ENCODE measurements around the gene ZNF45. TPM values are rescaled to one million over a fixed set of nuclear protein-coding genes. Genes with fewer than 3 reads are reported as not detected.
"Not testable (repeated sequence)": the region's sequence is repeated elsewhere in the genome, so short reads cannot be mapped to it uniquely, and the experiment has no call there.

The ZNF45 gene
- 22.8 and 25.4 TPM in 2 replicates for total RNA-seq (2014; rRNA removed; shearing (Covaris generic))
- polyA plus RNA-seq (2015; cell fraction: cytosol; rRNA removed) = 15.3 and 15.8 TPM in 2 replicates
- polyA plus RNA-seq (2015; cell fraction: nucleus; rRNA removed) = 20.3 and 20.6 TPM in 2 replicates

GRCh38 chr19:43934985-43935708, at the start of gene ZNF45:
Gene ZNF45 (minus strand): TSS chr19:43935282. CDS start chr19:43922185, 13,097 bp downstream.
- DNase-seq (ENCODE audit: low read depth) = peak; percentile 88

- DNase-seq (ENCODE audit: low read depth) = no peak
Observed at GRCh38 chr19:43984687-43985000, 49.6 kb upstream of the ZNF45 start.

GRCh38 chr19:43983912-43984686, 49.0 kb upstream of the ZNF45 start, which contains the start of gene ZNF155:
Gene ZNF155 (plus strand): TSS chr19:43984188. CDS start chr19:43988544, 4,356 bp downstream.
- peak; percentile 96 for DNase-seq (ENCODE audit: low read depth)

- DNase-seq (ENCODE audit: low read depth) = no peak
Observed at GRCh38 chr19:43983544-43983911, 48.4 kb upstream of the ZNF45 start.

- no peak for DNase-seq (ENCODE audit: low read depth)
Observed at GRCh38 chr19:43976732-43977131, 41.6 kb upstream of the ZNF45 start.

- no peak for DNase-seq (ENCODE audit: low read depth)
Observed at GRCh38 chr19:43966079-43966694, 31.1 kb upstream of the ZNF45 start.

GRCh38 chr19:43960411-43960810, 25.3 kb upstream of the ZNF45 start:
- no peak for DNase-seq (ENCODE audit: low read depth)

GRCh38 chr19:43957891-43958290, 22.8 kb upstream of the ZNF45 start:
- DNase-seq (ENCODE audit: low read depth) = no peak

- no peak for DNase-seq (ENCODE audit: low read depth)
Observed at GRCh38 chr19:43956827-43957226, 21.7 kb upstream of the ZNF45 start.

GRCh38 chr19:43950834-43951645, 16.0 kb upstream of the ZNF45 start, which contains the start of gene ZNF221:
Gene ZNF221 (plus strand): TSS chr19:43951228. CDS start chr19:43962727, 11,499 bp downstream.
- DNase-seq (ENCODE audit: low read depth) = peak; percentile 98

- DNase-seq (ENCODE audit: low read depth) = not testable (repeated sequence)
Observed at GRCh38 chr19:43949803-43950202, 14.7 kb upstream of the ZNF45 start.

- not testable (repeated sequence) for DNase-seq (ENCODE audit: low read depth)
Observed at GRCh38 chr19:43947412-43947811, 12.3 kb upstream of the ZNF45 start.

GRCh38 chr19:43941209-43941608, 6.1 kb upstream of the ZNF45 start:
- DNase-seq (ENCODE audit: low read depth) = no peak

- no peak for DNase-seq (ENCODE audit: low read depth)
Observed at GRCh38 chr19:43940719-43941118, 5.6 kb upstream of the ZNF45 start.

GRCh38 chr19:43939557-43940260, 4.6 kb upstream of the ZNF45 start:
- DNase-seq (ENCODE audit: low read depth) = no peak

GRCh38 chr19:43936188-43936587, 1.1 kb upstream of the ZNF45 start:
- no peak for DNase-seq (ENCODE audit: low read depth)

GRCh38 chr19:43934055-43934984, 762 bp downstream of the ZNF45 start:
- peak; percentile 1 for DNase-seq (ENCODE audit: low read depth)

GRCh38 chr19:43928820-43929219, 6.3 kb downstream of the ZNF45 start:
- no peak for DNase-seq (ENCODE audit: low read depth)

GRCh38 chr19:43923875-43924274, 11.2 kb downstream of the ZNF45 start:
- DNase-seq (ENCODE audit: low read depth) = no peak

Measured in HT1080 (cell line).